Nucleus accumbens (tissue), 56 donors: ENCODE results near the gene INTS6L.

ENCODE experiments used
- DNase-seq, 56 donors: peaks; one replicate each; lab custom pipeline; 2025; lab: John Stamatoyannopoulos, UW

The INTS6L gene

DNA sequence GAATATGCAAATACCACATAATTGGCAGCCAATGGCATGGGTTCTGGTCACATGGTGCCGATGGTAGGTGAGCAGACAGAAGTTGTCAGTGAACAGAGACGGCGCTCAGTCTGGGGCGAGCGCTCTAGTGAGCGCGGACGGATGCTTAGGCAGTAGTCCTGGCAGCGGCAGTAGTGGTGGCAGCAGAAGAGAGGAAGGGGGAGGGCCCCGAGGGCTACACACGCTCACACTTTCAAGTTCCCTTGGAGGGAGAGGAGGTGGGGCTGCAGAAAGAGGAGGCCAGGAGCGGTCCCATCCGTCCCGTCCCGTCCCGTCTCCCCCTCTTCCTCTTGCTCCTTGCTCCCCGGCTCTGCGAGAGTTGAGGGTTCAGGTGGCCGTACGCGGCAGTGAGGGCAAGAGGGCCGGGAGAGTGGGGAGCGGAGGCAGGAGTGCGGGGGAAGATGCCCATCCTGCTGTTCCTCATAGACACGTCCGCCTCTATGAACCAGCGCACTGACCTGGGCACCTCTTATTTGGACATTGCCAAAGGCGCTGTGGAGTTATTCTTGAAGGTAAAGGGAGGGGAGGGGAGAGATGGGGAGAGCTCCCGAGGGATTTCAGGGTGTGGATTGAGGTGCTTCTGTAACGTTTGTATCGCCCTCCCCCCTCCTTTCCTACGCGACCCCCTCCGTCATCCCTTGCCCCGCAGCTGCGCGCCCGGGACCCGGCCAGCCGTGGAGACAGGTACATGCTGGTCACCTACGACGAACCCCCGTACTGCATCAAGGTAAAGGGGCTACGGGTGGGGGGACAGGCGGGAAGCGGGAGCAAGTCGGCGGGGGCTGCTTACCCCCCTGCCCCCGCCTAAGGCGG, at the start of gene INTS6L:
INTS6L (plus strand) TSS at position 108 of the 852 bp plus-strand sequence; CDS start at position 441, 333 bp downstream.
- DNase-seq, result peak; percentile 18 to 92 (median 74)

DNA sequence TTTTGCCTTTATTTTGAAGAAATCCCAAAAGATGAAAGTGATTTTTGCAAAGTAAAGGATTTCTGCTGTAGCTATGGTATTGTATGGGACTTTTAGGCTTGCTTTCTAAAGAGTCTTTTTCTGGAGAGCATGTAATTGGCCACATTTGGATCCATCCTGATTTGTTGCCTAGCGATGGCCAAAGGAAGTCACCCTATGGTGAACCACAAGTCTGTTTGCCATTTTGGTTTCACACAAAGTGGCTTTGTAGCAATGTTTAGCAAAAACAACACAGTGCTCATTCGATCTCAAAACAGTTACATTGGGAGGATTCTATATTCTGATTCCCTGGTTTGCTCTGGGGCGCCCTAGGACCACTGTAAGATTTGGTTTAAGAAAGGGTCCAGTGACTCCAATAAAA, 44.1 kb upstream of the INTS6L start:
- DNase-seq, result no peak

GRCh38 chrX:135477576-135477975, 42.9 kb upstream of the INTS6L start:
- DNase-seq, result peak in 41 of 56 donors; percentile 0 to 63 (median 12)

GRCh38 chrX:135480076-135480475, 40.4 kb upstream of the INTS6L start:
- DNase-seq, result no peak

DNA sequence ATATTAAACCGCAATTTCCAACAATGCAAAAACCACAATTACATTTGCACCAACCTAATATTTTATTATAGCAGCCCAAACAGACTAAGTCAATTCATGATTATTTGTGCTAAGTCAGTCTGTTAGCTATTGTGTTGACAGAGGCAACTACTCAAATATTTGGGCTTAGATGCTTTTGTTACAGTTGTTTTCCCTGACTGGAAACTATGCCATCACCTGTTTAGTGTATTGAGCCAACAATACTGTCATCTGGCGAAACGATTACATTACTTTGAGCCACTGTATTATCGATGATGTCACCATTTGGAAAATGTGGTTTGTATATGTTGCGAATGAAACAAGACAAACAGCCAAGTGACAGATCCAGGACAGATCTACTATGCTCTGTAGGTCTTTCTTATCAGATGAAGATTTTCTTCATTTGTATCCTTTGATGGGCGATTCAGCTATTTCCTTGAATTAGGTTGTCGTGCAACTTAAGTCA, 38.7 kb upstream of the INTS6L start:
- no peak for DNase-seq

DNA sequence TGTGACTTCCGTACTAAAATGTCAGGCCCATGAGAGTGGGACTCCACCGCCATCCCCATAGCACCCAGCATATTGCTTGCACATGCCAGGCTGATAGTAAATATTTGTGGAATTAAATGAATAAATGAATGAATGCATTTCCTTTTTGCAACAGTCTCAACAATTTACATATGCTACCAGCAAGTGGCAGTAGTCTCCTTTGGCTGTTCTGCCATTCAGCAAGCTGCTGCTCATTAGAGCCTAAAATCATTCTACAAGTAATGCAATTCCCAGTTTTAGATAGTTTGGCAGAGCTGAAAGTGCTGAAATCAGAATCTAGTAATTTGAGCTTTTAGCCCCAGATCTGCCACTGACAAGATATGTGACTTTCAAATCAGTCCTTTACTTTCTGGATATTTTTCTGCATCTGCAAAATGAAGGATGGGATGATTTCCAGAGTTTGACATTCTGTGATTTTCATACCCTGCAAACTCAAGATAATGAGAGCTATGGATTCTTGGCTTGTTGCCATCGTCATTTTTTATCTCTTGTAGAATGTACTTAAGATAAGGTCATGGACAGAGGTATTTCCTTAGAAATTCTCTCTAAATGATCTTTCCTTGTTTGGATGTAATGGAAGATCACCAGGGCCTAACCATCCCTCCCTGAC, 35.7 kb upstream of the INTS6L start:
- DNase-seq, result peak in 4 of 56 donors; percentile 0 to 18 (median 0)

DNA sequence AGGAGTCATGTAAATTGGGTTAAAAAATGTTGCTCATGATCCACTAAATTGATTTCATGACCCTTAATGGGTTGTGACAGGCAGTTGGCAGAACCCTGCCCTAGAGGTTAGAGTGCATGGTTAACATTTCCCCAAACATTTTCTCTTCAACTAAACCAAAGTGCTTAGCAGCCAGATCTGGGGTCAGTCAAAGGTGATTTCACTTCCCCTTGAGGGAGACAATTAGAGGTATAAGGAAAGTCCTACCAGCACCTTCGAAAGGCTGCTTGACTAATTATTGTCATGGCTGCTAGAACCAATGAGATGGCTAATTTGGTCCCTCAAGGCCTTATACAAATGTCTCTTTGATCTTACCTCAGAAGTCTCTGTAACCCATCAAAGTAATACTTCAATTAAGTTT, 30.9 kb upstream of the INTS6L start:
- no peak for DNase-seq

DNA sequence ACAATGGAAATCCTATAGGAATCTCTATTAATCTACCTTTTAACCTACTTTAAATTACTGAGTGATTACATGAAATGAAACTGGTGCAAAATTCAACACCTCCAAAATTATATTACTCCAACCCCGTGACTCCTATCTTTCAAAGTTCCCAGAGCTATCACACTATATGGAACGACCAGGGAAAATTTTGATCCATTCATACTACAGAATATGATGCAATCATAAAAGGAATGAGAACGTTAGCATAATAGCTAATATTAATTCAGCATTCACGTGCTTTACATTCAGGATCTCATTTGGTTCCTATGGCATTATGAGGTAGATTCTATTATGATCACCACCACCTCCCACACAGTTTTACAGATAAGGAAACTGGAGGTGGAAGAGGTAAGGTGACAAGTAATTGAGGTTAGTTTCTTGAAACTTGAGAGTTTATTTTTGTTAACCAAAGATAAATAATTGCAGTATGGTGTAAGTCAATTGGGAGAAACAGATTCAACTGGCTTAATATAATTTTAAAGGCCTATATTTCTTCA, 29.4 kb upstream of the INTS6L start:
- DNase-seq, result no peak

DNA sequence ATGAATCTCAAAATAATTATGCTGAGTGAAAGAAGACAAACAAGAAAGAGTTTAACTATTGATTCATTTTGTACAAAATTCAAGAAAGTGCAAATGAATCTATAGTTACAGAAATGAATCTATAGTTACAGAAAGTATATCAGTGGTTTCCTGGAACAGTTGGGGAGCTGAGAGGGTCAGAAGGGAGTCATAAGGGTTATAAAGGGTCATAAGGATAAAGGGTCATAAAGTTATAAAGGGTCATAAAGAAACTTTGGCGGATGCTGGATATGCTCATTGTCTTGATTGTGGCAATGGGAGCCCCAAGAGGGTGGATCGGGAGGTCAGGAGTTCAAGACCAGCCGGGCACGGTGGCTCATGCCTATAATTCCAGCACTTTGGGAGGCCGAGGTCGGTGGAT, 26.0 kb upstream of the INTS6L start:
- DNase-seq, result no peak

DNA sequence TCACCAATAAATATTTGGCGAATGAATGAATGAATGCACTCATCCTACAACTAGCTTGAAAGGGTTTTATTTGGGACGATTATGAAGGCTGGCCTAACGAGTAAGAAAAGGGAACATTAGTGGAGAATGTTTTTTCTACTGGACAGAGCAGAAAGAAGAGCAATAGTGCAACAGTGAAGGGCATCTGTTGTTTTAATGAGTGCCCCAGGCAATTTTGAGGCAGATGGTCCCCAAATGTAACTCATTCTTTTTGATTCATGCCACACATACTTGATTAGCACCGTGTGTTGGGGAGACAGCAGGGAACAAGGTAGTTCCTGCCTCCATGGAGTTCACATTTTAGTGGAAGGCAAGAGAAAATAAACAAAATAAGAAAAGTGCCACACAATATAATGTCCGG, 22.7 kb upstream of the INTS6L start:
- no peak for DNase-seq

- no peak for DNase-seq
These were observed 22.2 kb upstream of the INTS6L start for GRCh38 chrX:135498236-135498635.

DNA sequence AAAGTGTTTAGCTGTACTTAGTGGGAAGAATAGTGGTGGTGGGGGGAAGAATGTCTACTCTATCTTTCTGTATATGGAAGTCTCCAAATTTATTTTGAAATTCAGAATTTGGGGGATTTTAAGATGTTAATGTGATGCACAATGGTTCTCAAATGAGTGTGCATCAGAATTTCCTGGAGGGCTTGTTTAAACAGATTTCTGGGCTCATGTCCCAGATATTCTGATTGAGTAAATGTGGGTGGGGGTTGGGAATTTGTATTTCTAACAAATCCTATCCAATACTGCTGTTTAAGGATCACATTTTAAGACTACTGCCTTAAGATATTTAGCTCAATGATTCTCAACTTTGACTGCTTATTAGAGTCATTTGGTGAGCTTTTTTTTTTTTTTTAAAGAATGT, 15.1 kb upstream of the INTS6L start:
- no peak for DNase-seq

- no peak for DNase-seq
These were observed 10.6 kb upstream of the INTS6L start for GRCh38 chrX:135509885-135510284.

DNA sequence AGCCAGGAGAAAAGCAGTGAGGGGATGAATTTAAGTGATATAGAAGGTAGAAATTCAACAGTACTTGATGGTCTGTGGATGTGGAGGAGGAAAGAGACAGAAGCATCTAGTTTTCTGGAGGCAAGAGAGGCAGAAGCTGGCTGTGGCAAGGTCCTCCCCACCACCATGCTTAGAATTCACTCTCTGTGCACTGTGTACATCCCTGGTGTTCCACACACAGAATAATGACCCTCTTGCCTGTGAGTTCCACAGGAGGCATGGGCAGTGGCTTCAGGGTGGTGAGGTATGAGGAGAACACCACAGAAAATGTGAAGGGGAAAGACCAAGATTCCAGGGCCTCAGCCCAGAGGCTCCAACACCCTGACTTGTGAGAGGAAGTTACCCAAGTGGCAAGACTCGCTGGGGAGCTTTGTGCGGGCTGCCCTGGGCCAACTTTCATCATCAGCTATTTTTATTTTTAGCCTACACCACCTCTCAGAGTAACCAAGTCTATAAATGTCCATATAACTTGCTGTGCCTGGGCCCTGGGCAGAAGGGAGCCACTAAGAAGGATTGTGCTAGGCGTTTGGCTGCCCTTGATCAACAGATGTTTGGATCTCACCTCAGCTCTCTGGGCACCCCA, 7.8 kb upstream of the INTS6L start:
- no peak for DNase-seq

- DNase-seq, result no peak
These were observed 7.3 kb upstream of the INTS6L start for GRCh38 chrX:135513130-135513515.

GRCh38 chrX:135516376-135516775, 4.1 kb upstream of the INTS6L start:
- no peak for DNase-seq

GRCh38 chrX:135518161-135518560, 2.3 kb upstream of the INTS6L start:
- no peak for DNase-seq

DNA sequence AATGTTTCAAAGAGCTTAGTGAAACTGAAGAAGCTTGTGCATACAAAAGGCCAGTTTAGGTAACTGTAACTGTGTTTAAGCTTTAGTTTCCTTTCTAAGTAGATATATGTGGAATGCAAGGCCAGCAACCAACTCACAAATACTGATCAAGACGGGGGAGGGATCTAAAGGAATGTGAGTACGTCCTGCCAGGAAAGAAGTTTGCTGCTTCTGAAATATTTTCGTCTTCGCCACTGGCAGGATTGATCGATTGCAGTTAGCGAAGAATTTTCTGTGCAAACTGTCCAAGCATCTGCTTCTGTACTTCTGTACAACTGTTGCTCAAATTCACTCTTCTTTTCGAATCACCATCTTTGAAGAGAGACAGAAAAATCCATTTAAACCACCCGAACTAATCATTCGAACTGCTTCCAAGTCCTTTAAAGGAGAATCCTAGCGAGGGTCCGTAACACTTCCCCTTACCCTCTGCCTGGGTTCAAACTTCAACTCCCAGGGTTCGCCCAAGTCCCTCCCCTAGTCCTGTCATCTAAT, 373 bp upstream of the INTS6L start:
- no peak for DNase-seq

DNA sequence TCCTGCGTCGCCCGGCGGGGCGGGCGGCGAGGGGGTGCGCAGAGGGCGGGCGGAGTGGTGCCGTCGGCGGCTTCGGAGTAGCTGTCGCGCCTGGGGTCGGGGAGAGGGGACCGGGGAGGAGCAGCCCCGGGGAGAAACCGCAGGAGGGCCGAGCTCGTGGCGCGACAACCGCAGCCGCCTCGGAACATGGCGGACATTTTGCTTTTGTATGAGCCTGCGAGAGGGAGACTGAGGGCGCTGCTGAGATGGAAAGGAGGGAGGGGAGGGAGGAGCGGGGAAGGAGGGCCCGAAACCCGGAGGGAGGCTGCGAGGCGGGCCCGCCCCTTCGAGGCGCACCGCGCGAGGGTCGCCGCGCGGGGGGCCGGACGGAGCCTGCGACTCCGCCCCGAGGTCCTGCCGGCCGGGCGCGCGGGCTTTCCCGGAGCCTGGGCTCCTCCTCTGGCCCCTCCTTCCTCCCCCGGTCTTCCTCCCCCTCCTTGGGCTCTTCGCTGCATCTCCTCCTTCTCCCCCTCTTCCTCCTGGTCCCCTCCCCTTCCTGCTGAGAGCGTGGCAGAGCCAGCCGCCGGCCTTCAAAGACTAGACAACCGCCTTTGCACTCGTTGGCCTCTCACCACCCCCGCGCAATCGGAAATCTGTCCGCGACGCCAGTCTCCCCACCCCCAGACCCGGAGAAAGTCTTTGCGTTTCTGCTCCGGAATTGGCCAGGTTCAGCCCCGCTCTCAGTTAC, 1.1 kb downstream of the INTS6L start:
- DNase-seq, result peak; percentile 17 to 86 (median 70)

GRCh38 chrX:135522132-135522530, 1.7 kb downstream of the INTS6L start:
- peak in 2 of 56 donors; percentile 20 to 32 for DNase-seq
